Stomach (tissue), 4 donors: Measurements from ENCODE around the gene RAB13.

ENCODE experiments used
- CTCF ChIP-seq, 7 experiments: fragments of 450-650 bp in 4 of 7; fragments of 200-600 bp in 3 of 7; sonication (generic) in 3 of 7; IDR thresholded peaks; one replicate each; pipeline ENCODE4 v1.5.1; 2016 to 2019; ENCODE audit warnings: antibody characterized with exemption in 7 of 7, control low read depth in 2 of 7, mild to moderate bottlenecking in 1 of 7
- EP300 ChIP-seq: sonication (generic); formaldehyde crosslinking; IDR thresholded peaks from one replicate; pipeline ENCODE4 v1.6.1; 2017; ENCODE audit warnings: antibody characterized with exemption
- POLR2A ChIP-seq, 4 donors: fragments of 450-650 bp; IDR thresholded peaks; one replicate each; pipeline ENCODE4 v1.6.1; 2016; ENCODE audit warnings: antibody characterized with exemption in 4 of 4, control low read depth in 2 of 4, mild to moderate bottlenecking in 1 of 4, moderate library complexity in 1 of 4

GRCh38 chr1:154000420-154000819 lies 14.3 kb upstream of the RAB13 start:
- TF ChIP-seq CTCF (IDR thresholded peaks at IDR 0.05) (no peak), POLR2A (IDR thresholded peaks at IDR 0.05) (no peak), EP300 (no peak)
